CD14-positive monocyte (primary cell): ENCODE measurements around the gene STARD8. TPM values are rescaled to one million over a fixed set of nuclear protein-coding genes. Genes with fewer than 3 reads are reported as not detected.

Experiments used
- DNase-seq, 3 donors: peaks; one replicate each; pipeline ENCODE4 v3.0.0-alpha.2; 2011 to 2022
- H2AFZ ChIP-seq: 2 replicates; pipeline ENCODE4 v1.6.0; 2012; ENCODE audit warnings: mild to moderate bottlenecking, low read depth, low read length, inconsistent platforms; ENCODE audit not compliant: insufficient read depth, poor library complexity, severe bottlenecking
- H3K27ac ChIP-seq, 2 donors: 1 replicate in 1 of 2; 2 replicates in 1 of 2; pipeline ENCODE4 v1.5.1; 2012 to 2013; ENCODE audit warnings: low read length in 2 of 2, control low read depth in 1 of 2, inconsistent platforms in 1 of 2, low read depth in 1 of 2, mild to moderate bottlenecking in 1 of 2
- H3K27me3 ChIP-seq, 2 donors: one replicate each; pipeline versions ENCODE4 v1.6.0 to v1.6.1; 2011 to 2013; ENCODE audit warnings: low read length in 2 of 2; ENCODE audit not compliant: control insufficient read depth in 2 of 2, insufficient read depth in 2 of 2
- H3K36me3 ChIP-seq, 2 donors: replicated peaks in 1 of 2; 1 replicate in 1 of 2; 2 replicates in 1 of 2; pipeline versions ENCODE4 v1.5.1 to v1.6.1; 2012 to 2013; ENCODE audit warnings: low read length in 2 of 2, control low read depth in 1 of 2, inconsistent platforms in 1 of 2, mild to moderate bottlenecking in 1 of 2; ENCODE audit not compliant: insufficient read depth in 2 of 2, control insufficient read depth in 1 of 2
- H3K4me1 ChIP-seq, 2 donors: 1 replicate in 1 of 2; 2 replicates in 1 of 2; pipeline versions ENCODE4 v1.5.1 to v1.6.1; 2012 to 2013; ENCODE audit warnings: low read length in 2 of 2, control low read depth in 1 of 2, inconsistent platforms in 1 of 2, mild to moderate bottlenecking in 1 of 2, moderate library complexity in 1 of 2; ENCODE audit not compliant: insufficient read depth in 2 of 2, control insufficient read depth in 1 of 2
- H3K4me2 ChIP-seq: replicated peaks from 2 replicates; pipeline ENCODE3; 2012; ENCODE audit warnings: low read length, moderate library complexity, mild to moderate bottlenecking; ENCODE audit not compliant: poor library complexity, severe bottlenecking; ENCODE audit errors: extremely low read depth
- H3K4me3 ChIP-seq, 3 experiments: fragments of 200-600 bp in 1 of 3; sonication (generic) in 1 of 3; replicated peaks in 1 of 3; 1 replicate in 2 of 3; 2 replicates in 1 of 3; pipeline ENCODE4 v1.5.1; 2011 to 2013; ENCODE audit warnings: low read length in 3 of 3, mild to moderate bottlenecking in 3 of 3, control low read depth in 2 of 3, low read depth in 2 of 3, inconsistent platforms in 1 of 3, moderate library complexity in 1 of 3
- H3K79me2 ChIP-seq: 2 replicates; pipeline ENCODE4 v1.6.0; 2012; ENCODE audit warnings: mild to moderate bottlenecking, control low read depth, inconsistent platforms, low read length, moderate library complexity; ENCODE audit not compliant: insufficient read depth
- H3K9ac ChIP-seq: 2 replicates; pipeline ENCODE4 v1.6.0; 2017; ENCODE audit warnings: low read length, mild to moderate bottlenecking; ENCODE audit not compliant: insufficient read depth, poor library complexity, severe bottlenecking
- H3K9me3 ChIP-seq, 2 donors: replicated peaks in 1 of 2; 1 replicate in 1 of 2; 2 replicates in 1 of 2; pipeline versions ENCODE4 v1.5.1 to v1.6.1; 2012 to 2013; ENCODE audit warnings: low read length in 2 of 2, control low read depth in 1 of 2; ENCODE audit not compliant: control insufficient read depth in 1 of 2, insufficient read depth in 1 of 2
- H4K20me1 ChIP-seq: 2 replicates; pipeline ENCODE4 v1.6.0; 2012; ENCODE audit warnings: mild to moderate bottlenecking, low read length, control low read depth, moderate library complexity; ENCODE audit not compliant: insufficient read depth
- H3K27ac Mint-ChIP-seq, 7 donors: one replicate each; pipeline ENCODE4 v1.8.0; 2020; ENCODE audit warnings: mild to moderate bottlenecking in 7 of 7, mixed read lengths in 7 of 7, moderate library complexity in 6 of 7, inconsistent platforms in 2 of 7
- H3K27me3 Mint-ChIP-seq, 3 donors: one replicate each; pipeline ENCODE4 v1.8.0; 2021 to 2022; ENCODE audit warnings: low read depth in 3 of 3, mild to moderate bottlenecking in 3 of 3, mixed read lengths in 3 of 3, moderate library complexity in 3 of 3, inconsistent platforms in 1 of 3
- H3K36me3 Mint-ChIP-seq, 2 donors: one replicate each; pipeline ENCODE4 v1.8.0; 2020; ENCODE audit warnings: mixed read lengths in 2 of 2, inconsistent platforms in 1 of 2, mild to moderate bottlenecking in 1 of 2
- H3K4me1 Mint-ChIP-seq: one replicate; pipeline ENCODE4 v1.8.0; 2020; ENCODE audit warnings: mild to moderate bottlenecking, mixed read lengths
- H3K4me3 Mint-ChIP-seq, 2 donors: one replicate each; pipeline ENCODE4 v1.8.0; 2020; ENCODE audit warnings: mild to moderate bottlenecking in 2 of 2, mixed read lengths in 2 of 2, moderate library complexity in 1 of 2
- H3K9me3 Mint-ChIP-seq, 7 donors: one replicate each; pipeline ENCODE4 v1.8.0; 2020 to 2022; ENCODE audit warnings: mixed read lengths in 7 of 7, mild to moderate bottlenecking in 6 of 7, moderate library complexity in 6 of 7, inconsistent platforms in 2 of 7
- WGBS: methylation state at CpG from one replicate; pipeline ENCODE4 v1.1.5; 2013; ENCODE audit warnings: missing lambda C conversion rate; ENCODE audit not compliant: insufficient coverage; 5-methylcytosine and 5-hydroxymethylcytosine counted together
- intact Hi-C, 2 donors: fragments of 100-400 bp; cut with micrococcal nuclease; formaldehyde crosslinking; loops; one replicate each; pipeline versions ENCODE4 v1.15.0 to v1.15.1; 2023
- polyA plus RNA-seq, 3 donors: library from polyadenylated mRNA; depleted of rRNA in 1 of 3; unstranded in 2 of 3; stranded (reverse) in 1 of 3; fragments of 300-500 nt in 2 of 3; fragments of >200 nt in 1 of 3; fragmentation: Illumina TruSeq in 2 of 3; gene quantifications; 1 replicate in 2 of 3; 2 replicates in 1 of 3; pipeline ENCODE4 v1.2.3, GENCODE V29; 2012 to 2021
- TF ChIP-seq, protein P1 (sequence below): fragments of 200-600 bp; IDR thresholded peaks from one replicate; pipeline ENCODE4 v1.8.0; 2022; ENCODE audit warnings: antibody characterized with exemption, mild to moderate bottlenecking

The STARD8 gene
- polyA plus RNA-seq, 3 donors = 1.2 to 4.1 (median 1.7) TPM

GRCh38 chrX:68725756-68726365 is 78.4 kb downstream of the STARD8 start:
- H4K20me1 ChIP-seq = no peaks in the 10 kb centered on the region
- peaks cover 50 to 56% of the 10 kb centered on the region in 2 donors for H3K36me3 Mint-ChIP-seq
- no peak for DNase-seq
- intact Hi-C loops = no loop called here
- H3K9me3 Mint-ChIP-seq = peaks cover 0 to 3% (median 0%) of the 10 kb centered on the region in 7 donors
- H3K4me3 Mint-ChIP-seq = no peak overlapping the region
- H3K4me2 ChIP-seq = no peak overlapping the region
- peak overlapping the region in 1 of 7 donors; percentile 42 for H3K27ac Mint-ChIP-seq
- peaks cover 0 to 12% (median 4%) of the 10 kb centered on the region in 3 donors for H3K27me3 Mint-ChIP-seq
- H3K4me1 Mint-ChIP-seq = no peaks in the 10 kb centered on the region
- H3K4me3 ChIP-seq = no peak overlapping the region
- no peak overlapping the region for H3K27ac ChIP-seq
- TF ChIP-seq, protein P1, sequence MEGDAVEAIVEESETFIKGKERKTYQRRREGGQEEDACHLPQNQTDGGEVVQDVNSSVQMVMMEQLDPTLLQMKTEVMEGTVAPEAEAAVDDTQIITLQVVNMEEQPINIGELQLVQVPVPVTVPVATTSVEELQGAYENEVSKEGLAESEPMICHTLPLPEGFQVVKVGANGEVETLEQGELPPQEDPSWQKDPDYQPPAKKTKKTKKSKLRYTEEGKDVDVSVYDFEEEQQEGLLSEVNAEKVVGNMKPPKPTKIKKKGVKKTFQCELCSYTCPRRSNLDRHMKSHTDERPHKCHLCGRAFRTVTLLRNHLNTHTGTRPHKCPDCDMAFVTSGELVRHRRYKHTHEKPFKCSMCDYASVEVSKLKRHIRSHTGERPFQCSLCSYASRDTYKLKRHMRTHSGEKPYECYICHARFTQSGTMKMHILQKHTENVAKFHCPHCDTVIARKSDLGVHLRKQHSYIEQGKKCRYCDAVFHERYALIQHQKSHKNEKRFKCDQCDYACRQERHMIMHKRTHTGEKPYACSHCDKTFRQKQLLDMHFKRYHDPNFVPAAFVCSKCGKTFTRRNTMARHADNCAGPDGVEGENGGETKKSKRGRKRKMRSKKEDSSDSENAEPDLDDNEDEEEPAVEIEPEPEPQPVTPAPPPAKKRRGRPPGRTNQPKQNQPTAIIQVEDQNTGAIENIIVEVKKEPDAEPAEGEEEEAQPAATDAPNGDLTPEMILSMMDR = no peak
- WGBS = no CpG with 5 or more reads among the region's 4 CpGs
- no peak overlapping the region for H3K9ac ChIP-seq
- no peak overlapping the region for H2AFZ ChIP-seq
- H3K27me3 ChIP-seq = no peaks in the 10 kb centered on the region
- no peaks in the 10 kb centered on the region for H3K4me1 ChIP-seq
- no peaks in the 10 kb centered on the region for H3K79me2 ChIP-seq
- H3K36me3 ChIP-seq = peaks cover 54 to 60% of the 10 kb centered on the region in 2 donors
- H3K9me3 ChIP-seq = no peaks in the 10 kb centered on the region

DNA sequence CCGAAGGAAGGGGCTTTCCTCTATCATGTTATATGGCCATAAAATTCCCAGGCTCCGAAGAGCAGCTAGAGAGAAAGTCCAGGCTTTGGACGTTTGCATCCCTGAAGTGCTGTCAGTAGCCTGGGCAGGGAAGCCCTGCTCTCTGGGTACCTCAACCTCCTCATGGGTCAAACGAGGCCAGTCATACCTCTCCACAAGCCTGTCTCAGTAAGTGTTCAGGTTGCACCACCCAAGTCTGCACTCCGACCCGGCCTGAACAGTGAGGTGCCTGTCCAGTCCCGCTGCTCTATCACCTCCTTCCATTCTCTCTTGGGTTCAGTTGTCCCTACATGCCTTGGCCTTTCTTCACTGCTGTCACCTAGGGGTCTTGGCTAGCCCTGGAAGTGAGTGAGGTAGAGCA is 78.9 kb downstream of the STARD8 start:
- Mint-ChIP-seq H3K36me3 (peaks cover 45 to 51% of the 10 kb centered on the region in 2 donors), H3K9me3 (peaks cover 0 to 3% (median 0%) of the 10 kb centered on the region in 7 donors), H3K27ac (no peak overlapping the region), H3K4me3 (no peak overlapping the region), H3K4me1 (no peaks in the 10 kb centered on the region), H3K27me3 (peaks cover 0 to 10% (median 3%) of the 10 kb centered on the region in 3 donors)
- Histone ChIP-seq H3K27ac (no peak overlapping the region), H3K9ac (no peak overlapping the region), H3K9me3 (no peaks in the 10 kb centered on the region), H3K27me3 (no peaks in the 10 kb centered on the region), H3K4me1 (no peaks in the 10 kb centered on the region), H4K20me1 (no peaks in the 10 kb centered on the region), H3K36me3 (peaks cover 49 to 55% of the 10 kb centered on the region in 2 donors), H3K79me2 (no peaks in the 10 kb centered on the region), H3K4me2 (no peak overlapping the region), H3K4me3 (no peak overlapping the region), H2AFZ (no peak overlapping the region)
- WGBS = 100% methylated on average over 2 of the region's 7 CpGs
- TF ChIP-seq, protein P1 = no peak
- DNase-seq = no peak
- intact Hi-C loops = no loop called here
